ENCODE results near the gene SREBF1. TPM values are rescaled to one million over a fixed set of nuclear protein-coding genes. Genes with fewer than 3 reads are reported as not detected.

Gene SREBF1
- total and polyA plus RNA-seq, 5 donors from 2014 or later: 4.5 to 141 (median 6.5) TPM

GRCh38 chr17:17763734-17764133 lies 73.1 kb downstream of the SREBF1 start:
- no peaks in the 10 kb centered on the region for H3K27me3 ChIP-seq (ENCODE audit: control insufficient read depth, insufficient read depth, low read length)
- Mint-ChIP-seq H3K27ac (no peak overlapping the region), H3K4me3 (no peak overlapping the region), H3K27me3 (no peaks in the 10 kb centered on the region), H3K9me3 (no peaks in the 10 kb centered on the region), H3K36me3 (peaks cover 7% of the 10 kb centered on the region), H3K4me1 (peaks cover 0 to 30% (median 6%) of the 10 kb centered on the region in 4 donors)
- H3K4me1 ChIP-seq (ENCODE audit: control insufficient read depth, insufficient read depth, low read length, poor library complexity, severe bottlenecking): peaks cover 2% of the 10 kb centered on the region
- H3K27ac ChIP-seq (ENCODE audit: insufficient read depth, low read length, poor library complexity, severe bottlenecking): no peak overlapping the region
- H3K9me3 ChIP-seq (ENCODE audit: control insufficient read depth in 2 of 2, low read length in 2 of 2): no peaks in the 10 kb centered on the region
- no peaks in the 10 kb centered on the region for H3K36me3 ChIP-seq (ENCODE audit: control insufficient read depth, insufficient read depth, low read length)
- ATAC-seq (ENCODE audit: low read depth in 2 of 2) (no peak), DNase-seq (no peak)
- no peak overlapping the region for H3K4me3 ChIP-seq (ENCODE audit: low read depth, low read length)

GRCh38 chr17:17763136-17763535 lies 73.7 kb downstream of the SREBF1 start:
- H3K27me3 Mint-ChIP-seq: no peaks in the 10 kb centered on the region
- H3K9me3 Mint-ChIP-seq: no peaks in the 10 kb centered on the region
- no peak overlapping the region for H3K27ac Mint-ChIP-seq
- no peaks in the 10 kb centered on the region for H3K36me3 ChIP-seq (ENCODE audit: control insufficient read depth, insufficient read depth, low read length)
- no peak overlapping the region for H3K27ac ChIP-seq (ENCODE audit: insufficient read depth, low read length, poor library complexity, severe bottlenecking)
- H3K4me3 Mint-ChIP-seq: no peak overlapping the region
- no peak overlapping the region for H3K4me3 ChIP-seq (ENCODE audit: low read depth, low read length)
- no peak for DNase-seq
- no peaks in the 10 kb centered on the region for H3K27me3 ChIP-seq (ENCODE audit: control insufficient read depth, insufficient read depth, low read length)
- peaks cover 7% of the 10 kb centered on the region for H3K36me3 Mint-ChIP-seq
- peaks cover 3% of the 10 kb centered on the region for H3K4me1 ChIP-seq (ENCODE audit: control insufficient read depth, insufficient read depth, low read length, poor library complexity, severe bottlenecking)
- peaks cover 0 to 36% (median 7%) of the 10 kb centered on the region in 4 donors for H3K4me1 Mint-ChIP-seq
- no peaks in the 10 kb centered on the region for H3K9me3 ChIP-seq (ENCODE audit: control insufficient read depth in 2 of 2, low read length in 2 of 2)
- no peak for ATAC-seq (ENCODE audit: low read depth in 2 of 2)

- no peaks in the 10 kb centered on the region for H3K36me3 ChIP-seq (ENCODE audit: control insufficient read depth, insufficient read depth, low read length)
- Mint-ChIP-seq H3K4me1 (peaks cover 0 to 40% (median 8%) of the 10 kb centered on the region in 4 donors), H3K9me3 (no peaks in the 10 kb centered on the region), H3K36me3 (peaks cover 7% of the 10 kb centered on the region), H3K27me3 (no peaks in the 10 kb centered on the region), H3K4me3 (no peak overlapping the region), H3K27ac (no peak overlapping the region)
- H3K4me1 ChIP-seq (ENCODE audit: control insufficient read depth, insufficient read depth, low read length, poor library complexity, severe bottlenecking): peaks cover 7% of the 10 kb centered on the region
- no peak for ATAC-seq (ENCODE audit: low read depth in 2 of 2)
- H3K27ac ChIP-seq (ENCODE audit: insufficient read depth, low read length, poor library complexity, severe bottlenecking): no peak overlapping the region
- no peaks in the 10 kb centered on the region for H3K27me3 ChIP-seq (ENCODE audit: control insufficient read depth, insufficient read depth, low read length)
- H3K9me3 ChIP-seq (ENCODE audit: control insufficient read depth in 2 of 2, low read length in 2 of 2): no peaks in the 10 kb centered on the region
- H3K4me3 ChIP-seq (ENCODE audit: low read depth, low read length): no peak overlapping the region
- DNase-seq: no peak
These were observed 74.1 kb downstream of the SREBF1 start for GRCh38 chr17:17762744-17763105.

Other genes starting within 250 kb of the SREBF1 start
- 13.2 TPM for gene PEMT, start 245.3 kb downstream of the SREBF1 start, total RNA-seq
- gene PEMT, start 245.3 kb downstream of the SREBF1 start, polyA plus RNA-seq: 10 to 100 TPM; 23.8 to 33.2 (median 29.4) TPM
- 11.4 TPM for gene RAI1, start 155.5 kb downstream of the SREBF1 start, total RNA-seq
- 1 to 10 TPM in 3 of 4 donors, under 1 TPM in 1; 0.80 to 1.2 (median 1.1) TPM for gene RAI1, start 155.5 kb downstream of the SREBF1 start, polyA plus RNA-seq
- gene TOM1L2, start 135.4 kb upstream of the SREBF1 start, total RNA-seq: 50.8 TPM
- 1 to 10 TPM; 4.0 to 8.3 (median 6.1) TPM for gene TOM1L2, start 135.4 kb upstream of the SREBF1 start, polyA plus RNA-seq
- not detected for gene DRC3, start 135.9 kb upstream of the SREBF1 start, total RNA-seq
- gene DRC3, start 135.9 kb upstream of the SREBF1 start, polyA plus RNA-seq: not detected
- gene ATPAF2, start 202.2 kb upstream of the SREBF1 start, total RNA-seq: 25.1 TPM
- 10 to 100 TPM; 10.9 to 16.4 (median 13.0) TPM for gene ATPAF2, start 202.2 kb upstream of the SREBF1 start, polyA plus RNA-seq
- 7.3 TPM for gene GID4, start 202.4 kb upstream of the SREBF1 start, total RNA-seq
- gene GID4, start 202.4 kb upstream of the SREBF1 start, polyA plus RNA-seq: 1 to 10 TPM; 5.1 to 7.0 (median 5.2) TPM